Measurements from ENCODE around the gene MIB2.
"Not testable (repeated sequence)": the region's sequence is repeated elsewhere in the genome, so short reads cannot be mapped to it uniquely, and the experiment has no call there.

MIB2 gene

DNA sequence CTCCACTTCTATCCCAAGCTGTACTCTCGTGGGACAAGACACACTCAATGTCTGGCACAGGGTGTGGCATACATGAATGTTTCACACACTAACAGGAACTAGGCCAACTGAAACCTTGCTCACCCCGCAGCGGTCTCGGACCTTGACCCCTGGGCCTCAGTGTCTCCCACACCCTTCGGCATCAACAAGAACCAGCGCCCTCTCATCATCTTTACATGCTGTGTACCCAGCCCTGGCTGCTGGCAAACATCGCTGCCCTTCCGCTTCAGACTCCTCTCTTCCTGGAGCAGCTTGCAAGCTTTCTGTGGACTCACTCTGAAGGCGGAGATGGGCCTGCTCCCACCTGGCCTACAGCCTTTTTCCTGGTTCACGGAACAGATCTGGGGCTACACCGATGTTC lies 33.0 kb downstream of the MIB2 start:
- DNase-seq (ENCODE audit: low read depth): not testable (repeated sequence)

DNA sequence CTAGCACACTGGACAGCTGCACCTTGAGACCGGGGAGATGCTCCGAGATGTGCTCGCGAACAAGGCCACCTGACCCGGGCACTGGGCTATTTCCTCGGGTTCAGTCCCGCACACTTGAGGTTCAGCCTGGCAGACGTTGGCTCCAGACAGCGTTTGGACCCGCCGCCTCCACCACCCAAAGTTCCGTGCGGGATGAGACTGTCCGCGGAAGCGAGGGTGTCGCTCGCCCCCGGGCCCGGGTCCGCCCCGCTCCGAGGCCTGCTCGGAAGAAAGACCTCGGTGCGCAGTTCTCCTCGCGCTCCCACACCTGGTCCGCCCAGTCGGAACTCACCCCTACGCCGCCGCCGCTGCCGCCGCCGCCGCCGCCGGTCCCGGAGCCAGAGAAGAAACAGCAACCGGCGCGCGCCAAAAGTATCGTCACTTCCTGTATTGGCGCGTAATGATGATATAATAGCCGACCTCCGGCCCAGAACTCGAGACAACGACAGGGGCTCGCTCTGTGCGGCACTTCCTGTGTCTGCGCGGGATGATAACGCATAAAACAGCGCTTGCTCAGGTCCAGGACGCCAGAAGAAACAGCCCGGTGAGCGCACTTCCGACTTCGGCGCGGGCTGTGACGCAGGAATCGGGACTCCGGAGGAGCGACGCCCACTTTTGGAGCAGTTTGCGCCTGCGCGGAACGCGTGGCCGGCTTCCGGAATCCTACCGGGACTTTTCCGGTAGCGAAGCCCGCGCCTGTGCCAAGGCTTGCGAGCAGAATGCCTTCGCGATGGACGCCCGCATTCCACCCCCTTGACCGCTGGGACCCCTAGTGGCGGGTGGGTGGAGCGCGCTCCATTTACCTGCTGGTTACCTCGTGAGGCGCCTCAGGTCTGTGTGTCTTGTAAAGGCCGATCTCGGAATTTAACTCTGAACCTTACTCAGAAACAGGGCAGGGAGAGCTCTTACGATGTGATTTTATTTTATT lies 43.6 kb downstream of the MIB2 start, which contains the start of gene CDK11B:
CDK11B (minus strand) TSS at position 422 of the 967 bp plus-strand sequence. CDS start 1,519 bp downstream, outside the sequence.
- DNase-seq (ENCODE audit: low read depth): peak; percentile 98

DNA sequence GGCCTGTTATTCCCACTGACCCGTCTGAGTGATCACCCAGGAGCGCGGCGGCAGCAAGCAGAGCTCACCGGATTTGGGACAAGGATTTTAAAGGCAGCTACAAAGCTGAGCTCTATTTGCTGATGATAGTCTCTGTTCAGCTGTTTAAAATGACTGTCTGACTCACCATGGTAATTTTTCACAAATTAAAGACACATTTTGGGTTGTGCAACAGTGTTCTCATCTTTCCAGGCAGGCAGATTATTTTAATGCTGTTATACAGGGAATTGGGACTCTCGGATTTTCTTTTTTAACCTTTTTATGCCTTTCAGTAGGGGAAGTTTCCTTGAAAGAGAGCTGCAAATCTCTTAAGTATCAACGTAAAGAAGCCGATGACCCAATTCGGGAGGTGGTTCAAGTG lies 47.1 kb downstream of the MIB2 start:
- DNase-seq (ENCODE audit: low read depth): not testable (repeated sequence)

DNA sequence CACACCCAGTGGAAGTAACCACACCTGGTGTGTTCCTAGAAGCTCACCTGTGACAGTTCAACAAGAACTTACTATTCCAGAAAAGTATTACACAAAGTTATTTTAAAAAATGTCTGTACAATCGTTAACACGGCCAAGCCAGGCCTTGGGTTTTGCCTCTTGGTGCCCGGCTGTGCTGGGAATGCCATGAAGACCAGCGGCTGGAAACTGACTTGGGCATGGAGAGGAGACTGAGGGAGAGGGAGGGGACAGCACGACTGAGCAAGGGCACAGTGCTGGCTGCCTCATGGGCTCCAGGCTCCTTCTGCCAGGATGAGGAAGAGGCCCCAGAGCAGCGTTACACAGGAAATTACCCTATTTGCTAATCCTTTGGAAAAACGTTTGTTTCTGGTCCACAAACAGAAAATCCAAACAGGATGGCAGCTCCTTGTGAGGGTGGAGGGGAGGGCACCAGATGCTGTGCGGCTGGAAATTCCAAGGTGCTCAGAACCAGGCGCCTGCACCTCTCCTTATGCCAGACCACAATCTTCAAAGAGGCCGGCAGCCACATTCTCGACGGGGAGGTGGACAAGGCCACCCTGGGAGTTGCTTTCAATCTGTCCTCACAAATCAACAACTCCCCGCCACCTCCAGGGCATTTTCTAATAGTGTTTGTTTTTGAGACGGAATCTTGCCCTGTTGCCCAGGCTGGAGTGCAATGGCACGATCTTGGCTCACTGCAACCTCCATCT lies 47.7 kb downstream of the MIB2 start:
- not testable (repeated sequence) for DNase-seq (ENCODE audit: low read depth)

DNA sequence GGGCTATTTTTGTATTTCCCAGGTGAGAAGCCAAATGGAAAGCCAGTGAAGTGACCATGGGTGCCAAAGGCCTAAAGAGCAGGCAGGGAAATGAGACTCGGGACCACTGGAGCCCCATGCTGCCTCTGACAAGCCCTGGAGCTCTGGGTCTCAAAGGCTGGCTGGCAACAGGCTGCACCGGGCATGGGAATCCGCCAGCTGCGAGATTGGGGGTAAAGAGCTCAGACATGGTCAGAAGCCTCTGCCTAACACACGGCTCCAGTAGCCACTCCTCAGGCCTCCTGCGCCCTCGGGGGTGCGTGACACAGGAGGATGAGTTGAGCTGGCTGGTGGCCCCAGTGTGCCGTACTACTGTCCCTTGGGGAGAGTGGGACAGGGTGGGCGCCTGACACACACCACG lies 49.0 kb downstream of the MIB2 start:
- DNase-seq (ENCODE audit: low read depth): not testable (repeated sequence)

DNA sequence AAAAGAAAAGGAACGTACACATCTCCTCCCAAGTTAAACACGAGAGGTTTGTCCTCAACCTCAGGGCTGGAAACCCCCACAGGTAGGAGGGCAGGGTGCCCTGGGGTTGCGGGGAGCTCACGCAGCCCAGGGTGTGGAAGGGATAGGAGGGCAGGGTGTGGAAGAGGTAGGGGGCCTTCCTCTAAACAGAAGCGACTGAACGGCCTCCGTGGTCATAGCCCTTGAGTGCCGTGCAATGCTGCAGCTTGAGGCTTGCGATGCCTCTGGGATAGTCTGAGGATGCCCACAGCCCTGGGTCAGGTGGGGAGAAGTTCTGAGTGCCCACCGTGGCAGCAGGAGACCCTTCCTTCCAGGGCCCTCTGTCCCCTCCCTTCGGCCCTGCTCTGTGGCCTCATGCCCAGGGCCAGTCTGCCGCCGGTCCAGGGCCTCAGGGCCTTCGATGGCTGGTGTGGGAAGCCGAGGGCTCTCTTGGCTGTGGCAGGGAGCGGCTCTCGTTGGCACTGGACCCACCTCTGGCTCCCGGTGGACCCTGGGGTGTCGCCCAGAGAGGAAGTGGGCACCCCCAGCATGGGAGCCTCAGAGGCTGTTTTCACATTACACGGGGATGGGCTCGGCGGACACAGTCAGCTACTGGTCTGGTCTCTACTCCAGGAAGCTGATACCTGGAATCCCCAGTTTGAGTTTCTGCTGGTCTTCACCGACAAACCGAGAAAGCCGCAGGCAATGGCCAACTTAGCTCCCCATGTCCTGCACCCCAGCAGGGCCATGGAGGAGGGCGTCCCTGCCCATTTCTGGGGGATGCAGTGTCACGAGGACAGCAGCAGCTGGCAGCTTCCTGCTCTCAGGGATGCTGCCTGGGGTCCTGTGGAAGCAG lies 49.9 kb downstream of the MIB2 start:
- no peak for DNase-seq (ENCODE audit: low read depth)

DNA sequence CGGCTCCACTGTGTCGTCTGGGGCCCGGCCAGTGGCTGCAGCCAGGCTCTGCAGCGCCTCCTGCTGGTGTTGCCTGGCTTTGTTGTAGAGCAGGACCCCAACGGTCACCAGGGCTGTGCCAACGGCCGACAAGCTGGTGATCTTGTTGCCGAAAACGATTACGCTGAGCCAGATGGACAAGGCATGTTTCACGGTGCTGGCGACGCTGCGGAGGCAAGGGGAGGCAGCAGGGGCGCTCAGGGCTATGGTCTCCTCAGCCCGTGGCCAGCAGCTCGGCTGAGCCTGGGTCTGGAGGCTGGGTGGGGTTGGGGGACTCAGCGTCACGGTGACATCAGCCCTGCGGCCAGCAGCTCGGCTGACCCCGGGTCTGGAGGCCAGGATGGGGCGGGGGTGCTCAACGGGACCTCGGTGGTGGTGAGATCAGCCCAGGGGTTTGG lies 50.5 kb downstream of the MIB2 start:
- DNase-seq (ENCODE audit: low read depth): peak; percentile 27

DNA sequence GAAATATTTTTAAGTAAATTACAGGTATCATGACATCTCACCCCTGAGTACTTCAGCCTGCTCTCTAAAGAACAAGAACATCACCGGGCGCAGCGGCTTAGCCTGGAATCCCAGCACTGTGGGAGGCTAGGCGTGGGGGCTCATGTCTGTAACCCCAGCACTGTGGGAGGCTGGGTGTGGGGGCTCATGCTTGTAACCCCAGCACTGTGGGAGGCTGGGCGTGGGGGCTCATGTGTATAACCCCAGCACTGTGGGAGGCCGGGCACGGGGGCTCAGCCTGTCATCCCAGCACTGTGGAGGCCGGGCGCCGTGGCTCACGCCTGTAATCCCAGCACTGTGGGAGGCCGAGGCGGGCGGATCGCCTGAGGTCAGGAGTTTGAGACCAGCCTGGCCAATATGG lies 51.2 kb downstream of the MIB2 start:
- no peak for DNase-seq (ENCODE audit: low read depth)

DNA sequence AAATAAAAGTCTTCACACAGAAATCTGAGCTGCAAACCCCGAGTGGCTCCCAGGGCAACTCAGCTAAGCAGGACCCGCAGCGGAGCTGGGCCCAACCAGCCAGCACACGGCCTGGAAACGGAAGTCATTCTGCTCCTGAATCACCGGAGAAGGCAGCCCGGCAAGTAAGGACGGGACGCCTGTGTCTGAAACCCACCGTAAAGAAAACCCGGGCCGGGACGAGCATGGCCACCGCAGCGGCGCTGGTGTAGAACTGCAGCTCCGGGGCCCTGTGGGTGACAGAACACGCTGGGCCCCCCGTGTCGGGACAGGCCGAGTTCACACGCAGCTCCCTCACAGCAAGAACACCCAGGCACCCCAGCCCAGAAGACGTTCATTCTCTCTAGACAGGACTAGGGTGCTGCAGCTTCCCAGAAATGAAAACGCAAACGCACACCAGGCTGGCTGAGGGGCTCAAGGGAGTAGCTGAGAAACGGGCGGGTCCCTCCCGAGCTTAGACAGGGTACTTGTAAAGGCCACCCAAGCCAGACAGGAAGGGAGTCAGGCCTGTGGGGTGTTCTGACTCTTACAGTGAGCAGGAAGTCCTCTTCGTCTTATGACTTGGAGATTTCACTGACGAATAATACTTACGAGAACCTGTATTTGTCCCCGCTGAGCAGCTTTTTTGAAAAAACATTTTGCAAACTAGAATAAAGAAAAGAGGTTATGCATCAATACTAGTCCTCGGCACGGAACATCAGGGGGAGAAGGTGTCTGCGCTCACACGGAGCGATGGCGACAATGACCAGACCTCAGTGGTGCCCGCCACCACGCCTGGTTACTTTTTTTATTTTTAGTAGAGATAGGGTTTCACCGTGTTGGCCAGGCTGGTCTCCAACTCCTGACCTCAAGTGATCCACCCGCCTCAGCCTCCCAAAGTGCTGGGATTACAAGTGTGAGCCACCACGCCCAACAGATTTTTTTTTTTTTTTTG lies 54.5 kb downstream of the MIB2 start:
- no peak for DNase-seq (ENCODE audit: low read depth)

DNA sequence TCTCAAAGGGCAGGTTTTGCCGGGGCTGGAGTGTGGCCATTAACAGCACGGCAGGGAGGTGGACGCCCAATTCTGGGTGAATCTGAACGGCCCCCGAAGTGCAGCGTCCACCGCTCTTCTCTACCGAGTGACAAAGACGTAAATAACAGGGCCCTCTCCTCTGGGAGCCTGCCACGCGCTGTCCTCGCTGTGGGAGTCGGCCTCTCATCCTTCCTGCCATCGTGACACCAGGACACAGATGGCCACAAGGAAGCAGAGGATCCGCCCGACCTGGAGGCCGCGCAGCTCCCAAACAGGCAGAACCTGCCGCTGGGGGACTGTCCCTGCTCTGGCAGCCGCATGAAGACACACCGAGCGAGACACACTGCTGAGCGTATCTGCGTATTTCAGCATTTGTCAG lies 55.6 kb downstream of the MIB2 start:
- DNase-seq (ENCODE audit: low read depth): no peak

DNA sequence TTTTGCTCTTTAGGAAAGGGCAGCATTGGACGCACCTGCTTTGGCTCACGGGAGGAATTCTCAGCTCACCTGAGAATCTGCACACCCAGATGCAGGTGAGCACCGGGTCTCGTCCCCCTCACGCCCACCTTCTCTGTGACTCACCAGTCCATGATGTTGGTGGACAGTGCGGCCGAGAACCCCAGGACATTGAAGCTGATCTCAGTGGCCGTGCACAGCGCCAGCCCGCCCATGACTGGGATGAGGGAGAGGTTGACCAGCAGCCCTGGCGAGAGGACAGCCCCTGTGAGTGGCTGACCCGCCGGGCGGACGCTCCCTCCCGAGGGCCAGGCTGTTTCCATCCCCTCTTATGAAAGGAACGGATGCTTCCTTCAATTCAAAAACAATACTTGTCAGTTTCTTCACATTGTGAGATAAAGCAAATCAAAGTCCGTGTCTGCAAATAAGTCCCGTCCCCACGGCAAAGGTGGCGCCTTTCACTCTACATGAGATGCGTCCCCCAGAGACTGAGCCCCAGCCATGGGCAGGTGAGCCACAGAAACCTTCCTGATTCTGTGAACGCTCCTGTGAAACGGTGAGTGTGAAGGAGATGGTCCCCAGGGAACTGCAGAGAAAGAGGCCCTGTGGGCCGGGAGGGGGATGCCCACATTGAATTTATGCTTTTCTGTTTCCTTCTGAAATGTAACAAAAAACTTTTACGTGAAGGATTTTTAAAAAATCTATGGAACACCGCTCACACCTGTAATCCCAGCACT lies 56.2 kb downstream of the MIB2 start:
- no peak for DNase-seq (ENCODE audit: low read depth)

DNA sequence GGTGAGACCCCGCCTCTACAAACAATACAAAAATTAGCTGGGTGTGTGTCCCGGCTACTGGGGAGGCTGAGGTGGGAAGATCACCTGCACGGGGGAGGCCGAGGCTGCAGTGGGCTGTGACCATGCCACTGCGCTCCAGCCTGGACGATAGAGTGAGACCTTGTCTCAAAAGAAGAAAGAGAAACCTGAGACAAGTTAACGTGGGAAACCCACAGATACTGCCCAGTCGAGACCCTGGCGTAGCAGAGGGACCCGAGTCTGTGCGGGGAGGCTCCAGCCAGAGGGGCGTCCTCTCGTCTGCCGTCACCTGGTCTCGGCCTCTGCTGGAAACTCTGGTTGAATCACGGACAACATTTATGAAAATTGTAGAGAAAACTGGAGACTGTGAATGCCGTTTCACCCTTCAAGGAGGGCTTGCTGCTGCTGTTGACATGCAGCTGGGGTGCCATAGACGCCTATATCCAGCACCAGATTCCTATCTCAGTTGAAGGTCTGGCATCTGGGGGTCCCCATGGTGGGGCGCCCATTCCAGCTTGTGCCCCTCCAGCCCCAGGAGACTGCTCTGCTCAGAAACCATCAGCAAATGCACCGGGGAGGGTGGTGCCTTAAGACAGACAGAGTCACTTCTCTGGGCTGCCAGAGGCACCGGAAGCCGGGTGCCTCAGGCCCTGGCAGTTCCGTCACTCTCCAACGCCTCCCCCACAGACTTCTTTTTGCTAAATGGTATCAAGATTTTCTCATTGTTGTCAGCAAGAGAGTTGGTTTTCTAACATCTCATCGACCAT lies 57.1 kb downstream of the MIB2 start:
- no peak for DNase-seq (ENCODE audit: low read depth)

DNA sequence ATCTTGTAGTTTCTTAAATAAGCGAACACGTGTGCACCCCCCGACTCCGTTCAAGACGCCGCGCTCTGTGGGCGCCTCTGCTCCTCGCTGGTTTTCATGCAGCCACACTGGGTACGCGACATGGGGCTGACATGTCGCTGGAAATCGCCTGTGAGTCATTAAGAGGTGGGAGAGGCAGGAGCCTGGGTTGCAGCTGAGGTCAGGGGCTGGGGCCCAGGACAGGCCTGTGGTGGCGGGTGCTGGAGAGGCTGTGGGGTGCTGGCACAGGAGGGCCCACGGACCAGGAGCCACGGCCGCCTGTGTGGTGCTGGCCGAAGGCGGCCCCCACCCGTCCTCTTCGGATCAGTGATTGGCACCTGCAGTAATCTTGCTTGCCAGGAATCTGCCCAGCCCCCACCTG lies 59.5 kb downstream of the MIB2 start:
- not testable (repeated sequence) for DNase-seq (ENCODE audit: low read depth)

DNA sequence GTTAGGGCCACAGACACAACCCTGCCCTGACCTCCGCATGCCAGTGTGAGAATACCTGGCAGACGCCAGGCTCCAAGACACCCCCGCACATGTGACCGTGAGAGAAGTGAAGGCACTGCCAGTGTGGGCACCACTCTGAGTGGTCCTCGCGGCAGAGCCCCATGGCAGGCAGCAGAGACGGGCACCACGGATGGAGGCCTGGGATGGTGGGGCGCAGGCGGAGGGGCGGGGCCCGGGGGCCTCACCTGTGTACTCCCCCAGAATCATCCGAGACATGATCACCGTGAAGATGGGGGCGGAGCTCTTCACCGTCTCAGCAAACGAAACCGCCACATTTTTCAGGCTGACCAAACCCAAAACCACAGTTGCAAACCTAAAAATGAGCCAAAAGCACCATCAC lies 59.9 kb downstream of the MIB2 start:
- DNase-seq (ENCODE audit: low read depth): not testable (repeated sequence)

DNA sequence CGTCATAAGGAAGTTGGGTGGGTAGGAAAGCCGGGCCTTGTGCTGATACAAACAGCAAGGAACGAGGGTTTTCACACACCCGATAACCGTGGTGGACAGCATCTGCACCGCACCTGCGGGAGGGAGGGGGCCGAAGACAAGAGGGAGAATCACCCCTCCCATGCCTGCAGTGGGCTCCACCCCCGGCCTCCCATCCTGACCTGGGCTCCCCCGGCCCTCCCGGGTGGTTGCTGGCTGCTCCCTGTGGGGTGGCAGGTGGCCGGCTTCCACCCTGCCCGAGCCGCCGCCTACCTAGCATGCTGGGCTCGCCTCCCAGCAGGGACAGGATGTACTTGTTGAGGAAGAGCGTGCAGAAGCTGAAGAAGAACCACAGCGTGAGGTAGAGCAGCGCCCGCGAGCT lies 60.8 kb downstream of the MIB2 start:
- not testable (repeated sequence) for DNase-seq (ENCODE audit: low read depth)

DNA sequence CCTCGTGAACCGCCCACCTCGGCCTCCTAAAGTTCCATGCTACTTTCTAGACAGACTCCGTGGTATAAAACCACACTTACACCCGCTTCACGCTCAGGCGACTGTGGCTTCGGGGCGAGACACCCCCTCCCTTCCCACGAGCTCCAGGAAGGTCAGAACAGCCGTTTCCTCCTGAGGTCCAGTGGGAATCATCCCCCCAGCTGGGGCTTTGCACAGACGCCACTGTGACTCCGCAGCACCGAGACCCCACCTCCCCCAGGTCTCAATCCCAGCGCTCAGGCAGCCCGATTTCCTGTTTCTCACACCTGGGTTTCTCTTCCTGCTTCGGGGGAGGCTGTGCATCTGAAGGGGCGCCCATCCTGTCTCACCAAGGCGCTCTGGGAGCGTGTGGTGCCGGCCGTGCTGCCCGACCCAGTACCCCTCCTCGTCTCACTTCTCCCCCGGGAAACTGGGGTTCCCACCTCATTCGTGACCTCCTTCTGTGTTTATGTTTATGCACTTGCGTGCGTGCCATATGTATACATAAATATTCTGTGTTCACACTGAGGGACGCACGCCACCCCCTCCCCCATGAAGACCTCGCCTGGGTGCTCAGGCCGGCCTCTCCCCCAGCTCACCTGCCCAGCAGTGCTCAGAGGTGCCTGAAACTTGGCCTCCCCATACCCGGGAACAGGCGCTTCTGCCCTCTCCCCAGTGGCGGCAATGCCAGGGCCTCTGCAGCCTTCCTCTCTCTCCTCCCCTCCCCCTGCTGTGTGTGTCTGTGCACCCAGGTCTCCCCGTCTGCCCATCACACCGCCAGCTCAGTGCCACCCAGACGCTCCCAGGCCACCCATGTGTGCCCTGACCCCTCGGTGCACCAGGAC lies 62.6 kb downstream of the MIB2 start:
- peak; percentile 34 for DNase-seq (ENCODE audit: low read depth)

DNA sequence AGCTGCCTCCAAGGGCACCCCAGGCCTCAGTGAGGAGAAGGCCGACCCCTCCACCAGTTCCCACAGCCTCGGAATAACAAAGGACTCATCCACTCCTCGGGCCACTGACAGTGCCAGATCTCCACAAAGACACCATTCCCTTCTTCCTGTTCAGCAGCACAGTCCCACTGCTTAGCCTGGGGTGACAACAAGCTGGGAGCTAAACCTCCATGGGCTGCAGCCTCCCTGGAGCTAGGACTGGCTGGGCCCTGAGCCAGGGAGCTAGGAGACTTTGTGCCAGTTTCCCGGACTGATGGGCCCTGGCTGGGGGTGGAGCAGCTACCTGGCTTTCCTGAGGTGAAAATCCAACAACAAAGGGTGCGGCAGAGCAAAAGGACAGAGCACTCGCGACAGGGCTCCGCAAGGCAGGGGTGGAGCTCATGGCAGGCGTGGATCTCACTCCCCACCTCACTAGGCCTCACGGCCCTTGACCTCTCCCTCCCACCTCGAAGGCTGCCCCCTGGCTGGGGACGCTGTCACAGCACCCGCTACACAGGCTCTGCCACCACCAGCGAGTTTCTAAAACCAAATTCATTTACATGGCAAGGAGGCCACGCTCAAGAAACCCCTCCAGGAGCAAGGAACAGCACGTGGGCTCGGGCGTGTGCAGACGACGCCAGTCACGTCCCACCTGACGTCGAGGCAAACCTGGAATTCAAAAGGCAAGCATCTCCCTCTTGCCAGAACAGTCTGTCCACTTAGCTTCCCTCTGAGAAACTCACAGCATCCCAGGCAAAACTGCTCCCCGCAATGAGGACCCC lies 63.5 kb downstream of the MIB2 start:
- DNase-seq (ENCODE audit: low read depth): peak; percentile 37
